Measurements from ENCODE around the gene KRCC1.

KRCC1 gene

DNA sequence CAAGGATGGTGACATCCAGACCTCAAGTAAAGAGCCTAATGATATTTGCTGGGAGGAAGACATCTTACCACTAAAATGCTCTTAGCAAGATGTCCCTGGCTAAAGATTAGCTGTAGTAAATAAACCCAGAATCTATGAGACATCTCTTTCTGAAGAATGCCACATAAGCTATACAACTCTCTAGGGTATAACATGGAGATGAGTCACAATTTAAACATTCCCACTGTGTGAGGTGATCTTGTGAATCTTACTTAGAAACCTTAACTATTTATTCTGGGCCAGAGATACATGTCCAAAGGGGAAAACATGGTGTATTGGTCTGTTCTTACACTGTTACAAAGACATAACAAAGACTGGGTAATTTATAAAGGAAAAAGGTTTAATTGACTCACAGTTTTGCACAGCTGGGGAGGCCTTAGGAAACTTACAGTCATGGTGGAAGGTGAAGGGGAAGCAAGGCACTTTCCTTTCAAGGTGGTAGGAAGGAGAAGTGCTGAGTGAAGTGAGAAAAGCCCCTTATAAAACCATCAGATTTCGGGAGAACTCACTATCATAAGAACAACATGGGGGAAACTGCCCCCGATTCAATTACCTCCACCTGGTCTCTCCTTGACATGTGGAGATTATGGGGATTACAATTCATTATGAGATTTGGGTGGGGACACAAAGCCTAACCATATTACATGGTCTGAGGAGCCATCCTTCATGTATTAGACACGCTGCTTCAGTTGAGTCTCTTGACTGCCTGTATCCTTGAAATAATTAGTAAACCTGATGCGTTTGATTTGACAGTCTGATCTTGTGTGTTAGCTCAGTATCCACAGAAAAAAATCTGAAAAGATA, 17.1 kb downstream of the KRCC1 start:
- H3K27me3 ChIP-seq (ENCODE audit: insufficient read depth, low read depth): no peaks in the 10 kb centered on the region
- H3K27ac ChIP-seq: no peak overlapping the region
- H3K4me1 ChIP-seq (ENCODE audit: low read depth, poor library complexity, severe bottlenecking): no peaks in the 10 kb centered on the region
- no peaks in the 10 kb centered on the region for H3K79me2 ChIP-seq (ENCODE audit: insufficient read depth, low read depth)
- TF ChIP-seq, protein P1, sequence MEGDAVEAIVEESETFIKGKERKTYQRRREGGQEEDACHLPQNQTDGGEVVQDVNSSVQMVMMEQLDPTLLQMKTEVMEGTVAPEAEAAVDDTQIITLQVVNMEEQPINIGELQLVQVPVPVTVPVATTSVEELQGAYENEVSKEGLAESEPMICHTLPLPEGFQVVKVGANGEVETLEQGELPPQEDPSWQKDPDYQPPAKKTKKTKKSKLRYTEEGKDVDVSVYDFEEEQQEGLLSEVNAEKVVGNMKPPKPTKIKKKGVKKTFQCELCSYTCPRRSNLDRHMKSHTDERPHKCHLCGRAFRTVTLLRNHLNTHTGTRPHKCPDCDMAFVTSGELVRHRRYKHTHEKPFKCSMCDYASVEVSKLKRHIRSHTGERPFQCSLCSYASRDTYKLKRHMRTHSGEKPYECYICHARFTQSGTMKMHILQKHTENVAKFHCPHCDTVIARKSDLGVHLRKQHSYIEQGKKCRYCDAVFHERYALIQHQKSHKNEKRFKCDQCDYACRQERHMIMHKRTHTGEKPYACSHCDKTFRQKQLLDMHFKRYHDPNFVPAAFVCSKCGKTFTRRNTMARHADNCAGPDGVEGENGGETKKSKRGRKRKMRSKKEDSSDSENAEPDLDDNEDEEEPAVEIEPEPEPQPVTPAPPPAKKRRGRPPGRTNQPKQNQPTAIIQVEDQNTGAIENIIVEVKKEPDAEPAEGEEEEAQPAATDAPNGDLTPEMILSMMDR (conservative IDR thresholded peaks at IDR 0.05; ENCODE audit: low read depth, low read length): no peak
- H3K4me3 ChIP-seq (IDR thresholded peaks at IDR 0.05; ENCODE audit: insufficient read depth, low read depth, low read length): no peak overlapping the region
- H4K20me1 ChIP-seq (ENCODE audit: insufficient read depth): no peaks in the 10 kb centered on the region
- no peak overlapping the region for H3K4me2 ChIP-seq
- H2AFZ ChIP-seq (ENCODE audit: low read depth): no peak overlapping the region
- no peak overlapping the region for H3K9ac ChIP-seq
- H3K36me3 ChIP-seq (ENCODE audit: insufficient read depth): peaks cover 3% of the 10 kb centered on the region; the same call in 1 of the 2 replicates

DNA sequence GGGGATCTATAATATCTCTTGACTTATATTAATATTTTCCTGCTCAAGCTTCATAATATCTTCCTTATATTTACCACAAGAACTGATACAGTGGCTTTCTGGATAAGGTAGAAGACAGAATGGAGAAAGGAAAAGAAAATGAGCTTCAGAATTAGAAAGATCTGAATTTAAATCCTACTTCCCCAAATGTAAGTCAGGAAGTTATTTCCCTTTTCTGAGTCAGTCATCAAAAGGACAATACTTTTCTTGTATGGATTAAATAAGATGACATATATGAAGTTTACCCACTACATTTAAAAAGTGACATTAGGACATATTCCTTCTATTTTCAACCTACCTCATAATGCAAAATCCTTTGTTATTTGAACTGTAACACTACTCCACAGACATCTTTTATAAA, 19.0 kb downstream of the KRCC1 start:
- H3K27me3 ChIP-seq (ENCODE audit: insufficient read depth, low read depth): no peaks in the 10 kb centered on the region
- H3K27ac ChIP-seq: no peak overlapping the region
- no peak overlapping the region for H3K4me2 ChIP-seq
- H4K20me1 ChIP-seq (ENCODE audit: insufficient read depth): no peaks in the 10 kb centered on the region
- peaks cover 3% of the 10 kb centered on the region; the same call in 1 of the 2 replicates for H3K36me3 ChIP-seq (ENCODE audit: insufficient read depth)
- no peak overlapping the region for H3K9ac ChIP-seq
- no peaks in the 10 kb centered on the region for H3K79me2 ChIP-seq (ENCODE audit: insufficient read depth, low read depth)
- H2AFZ ChIP-seq (ENCODE audit: low read depth): no peak overlapping the region
- no peak overlapping the region for H3K4me3 ChIP-seq (IDR thresholded peaks at IDR 0.05; ENCODE audit: insufficient read depth, low read depth, low read length)
- H3K4me1 ChIP-seq (ENCODE audit: low read depth, poor library complexity, severe bottlenecking): no peaks in the 10 kb centered on the region
- TF ChIP-seq, protein P1 (conservative IDR thresholded peaks at IDR 0.05; ENCODE audit: low read depth, low read length): no peak

DNA sequence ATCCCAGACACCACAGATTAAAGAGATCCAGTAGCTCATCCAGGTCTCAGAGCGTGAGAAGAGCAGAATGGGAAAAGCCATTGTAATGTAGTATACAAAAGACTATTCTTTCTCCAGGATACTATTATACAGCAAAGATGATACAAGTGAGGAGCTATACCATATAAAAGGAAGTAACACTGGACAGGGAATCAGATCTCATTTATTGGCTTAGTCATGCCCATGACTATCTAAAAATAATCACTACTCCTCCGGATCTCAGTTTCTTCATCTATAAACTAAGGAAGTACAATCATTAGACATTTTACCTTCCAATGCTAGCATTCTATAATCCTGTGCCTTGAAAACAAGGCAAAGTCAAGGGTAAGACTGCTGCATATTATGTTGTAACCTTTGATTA, 19.4 kb downstream of the KRCC1 start:
- Histone ChIP-seq H3K27me3 (ENCODE audit: insufficient read depth, low read depth) (no peaks in the 10 kb centered on the region), H2AFZ (ENCODE audit: low read depth) (no peak overlapping the region), H3K36me3 (ENCODE audit: insufficient read depth) (peaks cover 3% of the 10 kb centered on the region; the same call in 1 of the 2 replicates), H3K79me2 (ENCODE audit: insufficient read depth, low read depth) (no peaks in the 10 kb centered on the region), H4K20me1 (ENCODE audit: insufficient read depth) (no peaks in the 10 kb centered on the region), H3K9ac (no peak overlapping the region), H3K4me2 (no peak overlapping the region), H3K4me3 (IDR thresholded peaks at IDR 0.05; ENCODE audit: insufficient read depth, low read depth, low read length) (no peak overlapping the region), H3K4me1 (ENCODE audit: low read depth, poor library complexity, severe bottlenecking) (no peaks in the 10 kb centered on the region), H3K27ac (no peak overlapping the region)
- TF ChIP-seq, protein P1 (conservative IDR thresholded peaks at IDR 0.05; ENCODE audit: low read depth, low read length): no peak

DNA sequence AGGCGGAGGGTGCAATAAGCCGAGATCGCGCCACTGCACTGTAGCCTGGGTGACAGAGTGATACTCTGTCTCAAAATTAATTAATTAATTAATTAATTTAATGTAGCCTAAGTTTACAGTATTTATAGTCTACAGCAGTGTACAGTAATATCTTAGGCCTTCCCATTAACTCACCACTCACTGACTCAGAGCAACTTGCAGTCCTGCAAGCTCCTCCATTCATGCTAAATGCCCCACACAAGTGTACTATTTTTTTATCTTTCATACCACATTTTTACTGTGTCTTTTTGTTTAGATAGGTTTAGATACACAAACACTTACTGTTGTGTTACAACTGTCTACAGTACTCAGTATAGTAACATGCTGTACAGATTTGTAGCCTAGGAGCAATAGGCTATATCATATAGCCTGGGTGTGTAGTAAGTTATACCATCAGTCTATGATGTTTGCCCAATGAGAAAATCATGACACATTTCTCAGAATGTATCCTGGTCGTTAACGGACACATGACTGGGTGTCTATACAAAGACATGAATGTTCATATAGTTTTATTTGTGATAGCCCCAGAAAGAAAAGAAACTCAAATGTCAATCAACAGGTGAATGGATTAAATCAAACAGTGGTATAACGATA, 23.4 kb downstream of the KRCC1 start:
- H3K27me3 ChIP-seq (ENCODE audit: insufficient read depth, low read depth): no peaks in the 10 kb centered on the region
- no peak overlapping the region for H3K27ac ChIP-seq
- no peak overlapping the region for H3K4me2 ChIP-seq
- H3K4me3 ChIP-seq (IDR thresholded peaks at IDR 0.05; ENCODE audit: insufficient read depth, low read depth, low read length): no peak overlapping the region
- TF ChIP-seq, protein P1 (conservative IDR thresholded peaks at IDR 0.05; ENCODE audit: low read depth, low read length): no peak
- H3K9ac ChIP-seq: no peak overlapping the region
- H3K4me1 ChIP-seq (ENCODE audit: low read depth, poor library complexity, severe bottlenecking): no peaks in the 10 kb centered on the region
- H3K79me2 ChIP-seq (ENCODE audit: insufficient read depth, low read depth): no peaks in the 10 kb centered on the region
- peaks cover 3% of the 10 kb centered on the region; the same call in 1 of the 2 replicates for H3K36me3 ChIP-seq (ENCODE audit: insufficient read depth)
- no peaks in the 10 kb centered on the region for H4K20me1 ChIP-seq (ENCODE audit: insufficient read depth)
- H2AFZ ChIP-seq (ENCODE audit: low read depth): no peak overlapping the region

All from KMS-11 (cell line).